Thyroid gland (tissue), 4 donors: ENCODE results near the gene CDH18. TPM values are rescaled to one million over a fixed set of nuclear protein-coding genes. Genes with fewer than 3 reads are reported as not detected.

ENCODE experiments used
- DNase-seq, 2 donors: peaks; one replicate each; pipeline ENCODE4 v3.0.0-alpha.2; 2019
- H3K27ac ChIP-seq, 3 donors: fragments of 200-600 bp; sonication (generic); 1 replicate in 2 of 3; 2 replicates in 1 of 3; pipeline ENCODE4 v1.5.1; 2016 to 2019; ENCODE audit warnings: mild to moderate bottlenecking in 1 of 3, moderate library complexity in 1 of 3
- H3K27me3 ChIP-seq: fragments of 200-600 bp; sonication (generic); one replicate; pipeline ENCODE4 v1.5.1; 2019
- H3K36me3 ChIP-seq, 2 donors: fragments of 200-600 bp; sonication (generic); one replicate each; pipeline ENCODE4 v1.5.1; 2016 to 2019
- H3K4me1 ChIP-seq, 2 donors: fragments of 200-600 bp; sonication (generic); one replicate each; pipeline ENCODE4 v1.5.1; 2017 to 2019
- H3K4me3 ChIP-seq, 3 donors: fragments of 200-600 bp; sonication (generic); replicated peaks in 1 of 3; 1 replicate in 2 of 3; 2 replicates in 1 of 3; pipeline ENCODE4 v1.5.1; 2016; ENCODE audit warnings: mild to moderate bottlenecking in 1 of 3
- H3K9me3 ChIP-seq: fragments of 200-600 bp; sonication (generic); one replicate; pipeline ENCODE4 v1.5.1; 2017
- CTCF ChIP-seq, 6 experiments: fragments of 200-600 bp in 3 of 6; fragments of 450-650 bp in 3 of 6; sonication (generic) in 3 of 6; IDR thresholded peaks; one replicate each; pipeline ENCODE4 v1.5.1; 2016 to 2019; ENCODE audit warnings: antibody characterized with exemption in 6 of 6, mild to moderate bottlenecking in 2 of 6, inconsistent platforms in 1 of 6, moderate library complexity in 1 of 6
- POLR2A ChIP-seq, 2 donors: fragments of 450-650 bp; IDR thresholded peaks; one replicate each; pipeline ENCODE4 v1.6.1; 2017; ENCODE audit warnings: antibody characterized with exemption in 2 of 2, mild to moderate bottlenecking in 2 of 2, moderate library complexity in 1 of 2
- WGBS, 2 donors: methylation state at CpG; one replicate each; pipeline ENCODE4 v1.1.5; 2017; 5-methylcytosine and 5-hydroxymethylcytosine counted together
- intact Hi-C: fragments of 100-400 bp; cut with DNase I; formaldehyde crosslinking; loops from one replicate; pipeline ENCODE4 v1.15.1; 2023
- total RNA-seq, 4 donors: library from RNA; depleted of rRNA; stranded (reverse); fragments of >200 nt; gene quantifications; one replicate each; pipeline ENCODE4 v1.2.3, GENCODE V29; 2016

The CDH18 gene
- total RNA-seq, 4 donors from 2014 or later = not detected

GRCh38 chr5:19806756-19807155 is 181.2 kb downstream of the CDH18 start:
- whole genome bisulfite sequencing, 2 donors = 88 to 90% methylated on average over 1 of the region's 1 CpG
- intact Hi-C loops = no loop called here

GRCh38 chr5:19802686-19803085 is 185.3 kb downstream of the CDH18 start:
- Histone ChIP-seq H3K9me3 (no peaks in the 10 kb centered on the region), H3K36me3 (no peaks in the 10 kb centered on the region), H3K4me3 (no peak overlapping the region), H3K27ac (no peak overlapping the region), H3K27me3 (no peaks in the 10 kb centered on the region), H3K4me1 (no peaks in the 10 kb centered on the region)
- intact Hi-C loops = no loop called here
- TF ChIP-seq POLR2A (IDR thresholded peaks at IDR 0.05) (no peak), CTCF (IDR thresholded peaks at IDR 0.05) (no peak)
- DNase-seq = no peak
- WGBS, 2 donors = 81 to 87% methylated on average over 6 of the region's 6 CpGs

More at GRCh38 chr5:19806756-19807155, 181.2 kb downstream of the CDH18 start:
- Histone ChIP-seq H3K27me3 (no peaks in the 10 kb centered on the region), H3K27ac (no peak overlapping the region), H3K9me3 (no peaks in the 10 kb centered on the region), H3K36me3 (no peaks in the 10 kb centered on the region), H3K4me3 (no peak overlapping the region), H3K4me1 (no peaks in the 10 kb centered on the region)
- no peak for DNase-seq
- TF ChIP-seq CTCF (IDR thresholded peaks at IDR 0.05) (no peak), POLR2A (IDR thresholded peaks at IDR 0.05) (no peak)

- intact Hi-C loops = no loop called here
- TF ChIP-seq CTCF (IDR thresholded peaks at IDR 0.05) (no peak), POLR2A (IDR thresholded peaks at IDR 0.05) (no peak)
- no peaks in the 10 kb centered on the region for H3K27me3 ChIP-seq
- H3K4me1 ChIP-seq = no peaks in the 10 kb centered on the region
- no peaks in the 10 kb centered on the region for H3K36me3 ChIP-seq
- H3K4me3 ChIP-seq = no peak overlapping the region
- no peak for DNase-seq
- no peaks in the 10 kb centered on the region for H3K9me3 ChIP-seq
- H3K27ac ChIP-seq = no peak overlapping the region
- 69 to 86% methylated on average over 1 of the region's 1 CpG for WGBS, 2 donors
Measured at GRCh38 chr5:19795218-19795617, 192.8 kb downstream of the CDH18 start.

GRCh38 chr5:19790829-19791466 is 197.1 kb downstream of the CDH18 start:
- no peak for DNase-seq
- no peaks in the 10 kb centered on the region for H3K27me3 ChIP-seq
- H3K4me1 ChIP-seq = no peaks in the 10 kb centered on the region
- H3K4me3 ChIP-seq = no peak overlapping the region
- no peaks in the 10 kb centered on the region for H3K36me3 ChIP-seq
- WGBS, 2 donors = 63 to 71% methylated on average over 5 of the region's 5 CpGs
- no peaks in the 10 kb centered on the region for H3K9me3 ChIP-seq
- H3K27ac ChIP-seq = no peak overlapping the region
- intact Hi-C loops = no loop called here
- TF ChIP-seq CTCF (IDR thresholded peaks at IDR 0.05) (no peak), POLR2A (IDR thresholded peaks at IDR 0.05) (no peak)

GRCh38 chr5:19782566-19782965 is 205.4 kb downstream of the CDH18 start:
- 82 to 95% methylated on average over 2 of the region's 2 CpGs for WGBS, 2 donors
- intact Hi-C loops = no loop called here
- Histone ChIP-seq H3K36me3 (no peaks in the 10 kb centered on the region), H3K4me1 (no peaks in the 10 kb centered on the region), H3K27me3 (no peaks in the 10 kb centered on the region), H3K4me3 (no peak overlapping the region), H3K9me3 (no peaks in the 10 kb centered on the region), H3K27ac (no peak overlapping the region)
- DNase-seq = no peak
- no peak for TF ChIP-seq CTCF (IDR thresholded peaks at IDR 0.05)
- TF ChIP-seq POLR2A (IDR thresholded peaks at IDR 0.05) = no peak
